ENCODE measurements around the gene ARHGEF9. TPM values are rescaled to one million over a fixed set of nuclear protein-coding genes. Genes with fewer than 3 reads are reported as not detected.

The ARHGEF9 gene
- total and polyA plus RNA-seq, 2 of the 8 experiments (the other 6 are each of a cell fraction or from before 2014, with no cell fraction given) = 28.7 to 31.8 TPM

DNA sequence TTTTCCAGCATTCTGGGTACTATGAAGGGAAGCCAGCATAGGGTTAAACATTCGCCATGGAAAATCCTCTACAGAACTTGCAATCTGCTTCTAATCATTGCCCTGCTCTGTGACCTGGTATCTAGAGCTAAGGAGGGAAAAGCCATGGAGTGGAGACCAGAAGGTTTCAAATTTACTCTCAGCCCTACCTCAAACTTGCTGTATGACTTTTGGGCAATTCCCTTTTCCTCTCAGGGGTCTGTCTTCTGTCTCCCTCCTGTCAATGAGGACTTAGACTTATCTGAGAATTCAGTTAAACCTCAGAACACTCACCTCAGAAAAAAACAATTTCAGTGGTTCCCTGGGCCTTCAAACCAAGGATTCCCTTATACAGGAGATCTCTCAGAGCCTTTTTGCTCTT, 29.1 kb downstream of the ARHGEF9 start (continued):
- TF ChIP-seq CREB1 (IDR thresholded peaks at IDR 0.05) = no peak
- no peak for TF ChIP-seq POU5F1 (IDR thresholded peaks at IDR 0.05; ENCODE audit: low read depth, low read length)
- no peak for TF ChIP-seq RAD21 (IDR thresholded peaks at IDR 0.05 in 1 of 2, conservative IDR thresholded peaks at IDR 0.05 in 1 of 2; ENCODE audit: low read depth in 2 of 2, low read length in 2 of 2)
- TF ChIP-seq NRF1 (IDR thresholded peaks at IDR 0.05; ENCODE audit: low read depth, low read length) = no peak
- TF ChIP-seq RBBP5 (IDR thresholded peaks at IDR 0.05; ENCODE audit: borderline replicate concordance, low read depth, low read length) = no peak
- TF ChIP-seq BCL11A (IDR thresholded peaks at IDR 0.05; ENCODE audit: low read depth in 2 of 2, low read length in 2 of 2) = no peak
